Fibroblast of peridontal ligament (primary cell): ENCODE measurements around the gene NKTR.

Experiments
- DNase-seq: peaks from one replicate; pipeline ENCODE4 v3.0.0-alpha.2; 2010; ENCODE audit errors: extremely low read depth

The NKTR gene

GRCh38 chr3:42662037-42662812 lies 61.7 kb downstream of the NKTR start:
- DNase-seq, result no peak

- no peak for DNase-seq
Observed at GRCh38 chr3:42662813-42663535, 62.5 kb downstream of the NKTR start.

- no peak for DNase-seq
Observed at GRCh38 chr3:42663581-42664437, 63.3 kb downstream of the NKTR start.

GRCh38 chr3:42664438-42664803 lies 63.9 kb downstream of the NKTR start:
- no peak for DNase-seq

- DNase-seq, result no peak
Observed at GRCh38 chr3:42665050-42665878, 64.8 kb downstream of the NKTR start.

- no peak for DNase-seq
Observed at GRCh38 chr3:42666022-42666421, 65.5 kb downstream of the NKTR start.

GRCh38 chr3:42666577-42666998 lies 66.1 kb downstream of the NKTR start:
- DNase-seq, result no peak

- no peak for DNase-seq
Observed at GRCh38 chr3:42667096-42667522, 66.6 kb downstream of the NKTR start.

- DNase-seq, result no peak
Observed at GRCh38 chr3:42667523-42668412, 67.3 kb downstream of the NKTR start.

GRCh38 chr3:42668413-42668760 lies 67.9 kb downstream of the NKTR start:
- DNase-seq, result no peak

- DNase-seq, result no peak
Observed at GRCh38 chr3:42668793-42669217, 68.3 kb downstream of the NKTR start.

- DNase-seq, result no peak
Observed at GRCh38 chr3:42670051-42670576, 69.6 kb downstream of the NKTR start.

- no peak for DNase-seq
Observed at GRCh38 chr3:42670670-42671069, 70.2 kb downstream of the NKTR start.

GRCh38 chr3:42672515-42672914 lies 72.0 kb downstream of the NKTR start:
- DNase-seq, result no peak

- no peak for DNase-seq
Observed at GRCh38 chr3:42673082-42673481, 72.6 kb downstream of the NKTR start.

- DNase-seq, result no peak
Observed at GRCh38 chr3:42674146-42674545, 73.7 kb downstream of the NKTR start.

GRCh38 chr3:42675909-42676308 lies 75.4 kb downstream of the NKTR start:
- DNase-seq, result no peak

- DNase-seq, result no peak
Observed at GRCh38 chr3:42678447-42678846, 78.0 kb downstream of the NKTR start.

- peak; percentile 60 for DNase-seq
Observed at GRCh38 chr3:42680271-42680670, 79.8 kb downstream of the NKTR start.

- DNase-seq, result peak; percentile 41
Observed at GRCh38 chr3:42680806-42681205, 80.3 kb downstream of the NKTR start.
